Umbilical cord (tissue), 1 donor: Measurements from ENCODE around the gene MAS1L. TPM values are rescaled to one million over a fixed set of nuclear protein-coding genes. Genes with fewer than 3 reads are reported as not detected.

Experiments
- total RNA-seq: library from RNA; depleted of rRNA; stranded (reverse); fragments of >200 nt; gene quantifications from one replicate; pipeline ENCODE4 v1.2.3, GENCODE V29; 2014; ENCODE audit warnings: low replicate concordance; ENCODE audit not compliant: insufficient read depth

Gene MAS1L
- total RNA-seq, 1 donor from 2014 or later = 1.4 TPM

Other genes with a start within 250 kb of the MAS1L start
- 1.4 TPM for gene OR14J1, start 186.3 kb downstream of the MAS1L start, total RNA-seq
- gene OR5V1, start 119.1 kb downstream of the MAS1L start, total RNA-seq = 9.1 TPM
- gene OR12D3, start 112.7 kb downstream of the MAS1L start, total RNA-seq = 3.6 TPM
- not detected for gene OR12D2, start 92.3 kb downstream of the MAS1L start, total RNA-seq
- 1.7 TPM for gene OR12D1, start 73.0 kb downstream of the MAS1L start, total RNA-seq
- gene OR10C1, start 48.6 kb downstream of the MAS1L start, total RNA-seq = 3.1 TPM
- gene OR11A1, start 30.9 kb downstream of the MAS1L start, total RNA-seq = 4.8 TPM
- 1.2 TPM for gene OR2H1, start 30.8 kb downstream of the MAS1L start, total RNA-seq
- 1.9 TPM for gene UBD, start 71.8 kb upstream of the MAS1L start, total RNA-seq
- 0.48 TPM for gene OR2H2, start 97.2 kb upstream of the MAS1L start, total RNA-seq
- 32.0 TPM for gene GABBR1, start 145.2 kb upstream of the MAS1L start, total RNA-seq
- 2.9 TPM for gene MOG, start 169.1 kb upstream of the MAS1L start, total RNA-seq
- gene ZFP57, start 193.2 kb upstream of the MAS1L start, total RNA-seq = not detected
- gene HLA-F, start 235.5 kb upstream of the MAS1L start, total RNA-seq = 34.2 TPM